ENCODE results near the gene NKTR.
A peak's percentile ranks its signal among the peaks of the same experiment; 100 is the strongest.
"Not testable (repeated sequence)": the region's sequence is repeated elsewhere in the genome, so short reads cannot be mapped to it uniquely, and the experiment has no call there.

NKTR gene

DNA sequence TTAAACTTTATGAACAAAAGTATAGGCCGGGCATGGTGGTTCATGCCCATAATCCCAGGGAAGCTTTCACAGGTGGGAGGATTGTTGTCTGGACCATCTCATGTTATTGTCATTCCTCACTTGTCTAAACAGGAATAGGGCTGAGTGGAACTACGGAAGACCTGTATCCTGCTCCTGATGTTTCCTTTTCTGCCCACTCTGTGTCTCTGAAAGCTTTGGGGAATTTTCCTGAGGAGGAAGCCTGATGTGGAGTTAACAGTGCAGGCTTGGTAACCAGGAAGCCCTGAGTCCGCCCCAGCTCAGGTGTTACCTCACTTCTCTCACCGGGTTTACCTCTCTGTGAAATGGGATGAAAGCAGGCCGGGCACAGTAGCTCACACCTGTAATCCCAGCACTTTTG, 11.9 kb upstream of the NKTR start:
- DNase-seq (ENCODE audit: low read depth): no peak
- no peak overlapping the region for H3K4me3 ChIP-seq (ENCODE audit: low read depth, low read length)
- TF ChIP-seq, protein P1, sequence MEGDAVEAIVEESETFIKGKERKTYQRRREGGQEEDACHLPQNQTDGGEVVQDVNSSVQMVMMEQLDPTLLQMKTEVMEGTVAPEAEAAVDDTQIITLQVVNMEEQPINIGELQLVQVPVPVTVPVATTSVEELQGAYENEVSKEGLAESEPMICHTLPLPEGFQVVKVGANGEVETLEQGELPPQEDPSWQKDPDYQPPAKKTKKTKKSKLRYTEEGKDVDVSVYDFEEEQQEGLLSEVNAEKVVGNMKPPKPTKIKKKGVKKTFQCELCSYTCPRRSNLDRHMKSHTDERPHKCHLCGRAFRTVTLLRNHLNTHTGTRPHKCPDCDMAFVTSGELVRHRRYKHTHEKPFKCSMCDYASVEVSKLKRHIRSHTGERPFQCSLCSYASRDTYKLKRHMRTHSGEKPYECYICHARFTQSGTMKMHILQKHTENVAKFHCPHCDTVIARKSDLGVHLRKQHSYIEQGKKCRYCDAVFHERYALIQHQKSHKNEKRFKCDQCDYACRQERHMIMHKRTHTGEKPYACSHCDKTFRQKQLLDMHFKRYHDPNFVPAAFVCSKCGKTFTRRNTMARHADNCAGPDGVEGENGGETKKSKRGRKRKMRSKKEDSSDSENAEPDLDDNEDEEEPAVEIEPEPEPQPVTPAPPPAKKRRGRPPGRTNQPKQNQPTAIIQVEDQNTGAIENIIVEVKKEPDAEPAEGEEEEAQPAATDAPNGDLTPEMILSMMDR (IDR thresholded peaks at IDR 0.05; ENCODE audit: low read depth, low read length, missing control alignments): no peak

DNA sequence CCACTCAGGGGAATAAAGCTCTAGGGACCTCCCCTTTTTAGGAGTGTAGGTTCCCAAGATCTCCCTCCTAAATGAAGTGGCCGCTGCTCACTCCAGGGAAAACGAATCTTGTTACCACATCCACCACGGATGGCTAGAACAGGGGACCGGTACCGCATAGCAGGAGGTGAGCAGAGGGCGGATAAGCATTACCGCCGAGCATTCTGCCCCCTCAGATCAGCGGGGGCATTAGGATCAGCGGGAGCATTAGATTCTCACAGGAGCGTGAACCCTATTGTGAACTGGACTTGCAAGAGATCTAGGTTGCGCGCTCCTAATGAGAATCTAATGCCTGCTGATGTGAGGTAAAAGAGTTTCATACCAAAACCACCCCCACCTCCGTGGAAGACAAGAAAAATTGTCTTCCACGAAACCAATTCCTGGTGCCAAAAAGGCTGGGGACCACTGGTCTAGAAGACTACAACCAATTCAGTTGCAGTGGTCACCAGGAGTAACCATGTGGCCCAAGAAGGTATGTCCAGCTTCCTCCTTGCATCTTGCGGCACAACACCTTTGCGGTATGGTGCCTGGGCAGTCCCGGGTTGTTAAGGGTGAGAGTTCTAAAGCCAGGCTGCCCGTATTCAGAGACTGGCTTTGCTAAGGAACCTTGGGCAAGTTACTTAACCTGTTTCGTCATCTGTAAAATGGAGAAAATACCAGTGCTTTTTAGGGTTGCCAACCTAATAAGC, 10.9 kb upstream of the NKTR start:
- no peak for DNase-seq (ENCODE audit: low read depth)
- H3K4me3 ChIP-seq (ENCODE audit: low read depth, low read length): no peak overlapping the region; the same call in 1 of the 2 replicates
- TF ChIP-seq, protein P1 (IDR thresholded peaks at IDR 0.05; ENCODE audit: low read depth, low read length, missing control alignments): no peak

DNA sequence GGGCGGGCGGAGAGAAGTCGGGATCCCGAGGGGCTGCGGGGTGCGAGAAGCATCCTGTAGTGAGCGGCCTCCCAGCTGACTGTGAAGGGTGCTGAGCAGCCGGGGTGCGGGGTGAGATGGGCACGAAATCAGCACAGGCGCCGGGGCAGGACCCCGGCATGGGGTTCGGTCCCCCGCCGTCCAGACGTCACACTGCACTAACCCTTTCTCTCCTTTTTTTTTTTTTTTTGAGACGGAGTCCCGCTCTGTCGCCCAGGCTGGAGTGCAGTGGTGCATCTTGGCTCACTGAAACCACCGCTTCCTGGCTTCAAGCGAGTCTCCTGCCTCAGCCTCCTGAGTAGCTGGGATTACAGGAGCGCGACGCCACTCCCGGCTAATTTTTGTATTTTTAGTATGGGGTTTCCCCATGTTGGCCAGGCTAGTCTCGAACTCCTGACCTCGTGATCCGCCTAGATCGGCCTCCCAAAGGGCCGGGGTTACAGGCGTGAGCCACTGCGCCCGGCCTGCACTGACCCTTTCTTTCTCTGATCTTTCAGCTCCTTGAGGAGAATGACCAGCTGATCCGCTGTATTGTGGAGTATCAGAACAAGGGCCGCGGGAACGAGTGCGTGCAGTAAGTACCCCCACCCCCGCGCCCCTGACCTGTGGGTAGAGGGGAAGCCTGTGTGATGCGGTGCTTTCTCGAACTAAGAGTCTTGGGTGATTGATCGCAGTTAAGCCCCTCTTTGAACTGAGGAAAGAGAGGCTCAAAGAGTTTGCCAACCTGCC, 9.3 kb upstream of the NKTR start:
- DNase-seq (ENCODE audit: low read depth): no peak
- H3K4me3 ChIP-seq (ENCODE audit: low read depth, low read length): peak overlapping the region; percentile 77
- TF ChIP-seq, protein P1 (IDR thresholded peaks at IDR 0.05; ENCODE audit: low read depth, low read length, missing control alignments): no peak

DNA sequence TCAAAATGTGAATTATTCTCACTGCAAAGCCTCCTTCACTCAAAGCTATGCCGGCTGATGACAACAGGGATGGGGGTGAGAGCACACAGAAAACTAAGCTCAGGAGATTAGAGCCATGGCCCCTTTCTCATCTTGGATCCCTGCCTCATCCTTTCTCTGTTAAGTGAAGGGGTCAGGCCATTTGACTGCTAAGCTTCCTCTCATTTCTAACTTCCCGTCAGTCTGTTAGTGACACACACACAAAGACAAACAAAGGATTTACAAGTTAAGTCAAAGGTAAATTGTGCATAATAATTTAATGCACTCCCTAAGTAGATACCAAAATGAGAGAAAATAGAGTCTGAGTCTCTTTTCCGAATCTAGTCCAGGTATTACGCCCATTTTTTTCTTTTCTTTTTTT, 8.7 kb upstream of the NKTR start:
- TF ChIP-seq, protein P1 (IDR thresholded peaks at IDR 0.05; ENCODE audit: low read depth, low read length, missing control alignments): no peak
- no peak for DNase-seq (ENCODE audit: low read depth)
- H3K4me3 ChIP-seq (ENCODE audit: low read depth, low read length): peak overlapping the region; percentile 77

DNA sequence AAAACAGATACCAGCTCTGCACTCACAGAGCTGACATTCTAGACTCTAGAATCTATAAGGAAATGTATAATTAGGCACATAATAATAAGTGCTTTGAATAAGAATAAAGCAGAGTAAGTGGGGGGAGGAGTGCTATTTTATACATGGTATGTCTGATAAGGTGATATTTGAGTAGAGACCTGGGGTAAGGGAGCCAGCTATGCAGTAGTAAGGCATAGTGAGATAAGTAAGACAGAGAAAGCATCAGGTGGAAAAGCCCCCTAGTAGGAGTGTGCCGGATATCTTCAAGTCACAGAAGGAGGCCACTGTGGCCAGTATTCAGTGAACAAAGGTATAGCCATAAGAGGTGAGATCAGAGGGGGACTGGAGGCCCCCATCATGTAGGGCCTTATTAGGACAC, 6.9 kb upstream of the NKTR start:
- H3K4me3 ChIP-seq (ENCODE audit: low read depth, low read length): no peak overlapping the region
- no peak for DNase-seq (ENCODE audit: low read depth)
- TF ChIP-seq, protein P1 (IDR thresholded peaks at IDR 0.05; ENCODE audit: low read depth, low read length, missing control alignments): no peak

DNA sequence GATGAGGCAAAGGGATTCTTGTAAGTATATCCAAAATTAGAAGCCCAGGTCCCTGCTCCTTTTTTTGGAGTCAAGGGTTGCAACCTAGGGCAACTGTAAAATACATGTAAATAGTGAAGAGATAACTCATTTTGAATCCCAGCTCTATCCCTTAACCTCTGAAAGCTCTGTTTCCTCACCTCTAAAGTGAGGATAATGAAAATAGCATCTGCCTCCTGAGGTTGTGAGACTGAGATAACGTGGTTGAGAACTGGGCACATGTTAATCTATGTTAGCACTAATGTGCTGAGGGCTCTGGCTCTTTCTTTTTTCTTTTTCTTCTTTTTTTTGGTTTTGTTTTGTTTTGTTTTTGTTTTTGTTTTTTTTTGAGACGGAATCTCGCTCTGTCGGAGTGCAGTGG, 4.8 kb upstream of the NKTR start:
- no peak for DNase-seq (ENCODE audit: low read depth)
- TF ChIP-seq, protein P1 (IDR thresholded peaks at IDR 0.05; ENCODE audit: low read depth, low read length, missing control alignments): no peak
- H3K4me3 ChIP-seq (ENCODE audit: low read depth, low read length): no peak overlapping the region

DNA sequence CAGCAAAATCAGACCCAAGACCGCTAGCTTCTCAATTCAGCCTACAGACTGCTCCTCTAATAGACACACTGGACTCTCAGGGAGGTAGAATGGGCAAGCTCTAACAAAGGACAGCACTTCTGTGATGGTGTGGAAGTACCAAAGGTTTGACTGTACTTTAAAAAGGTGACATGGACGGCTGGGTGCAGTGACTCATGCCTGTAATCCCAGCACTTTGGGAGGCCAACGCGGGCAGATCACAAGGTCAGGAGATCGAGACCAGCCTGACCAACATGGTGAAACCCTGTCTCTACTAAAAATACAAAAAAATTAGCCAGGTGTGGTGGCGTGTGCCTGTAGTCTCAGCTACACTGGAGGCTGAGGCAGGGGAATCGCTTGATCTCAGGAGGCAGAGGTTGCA, 3.4 kb upstream of the NKTR start:
- peak overlapping the region; percentile 37 for H3K4me3 ChIP-seq (ENCODE audit: low read depth, low read length)
- DNase-seq (ENCODE audit: low read depth): not testable (repeated sequence)
